HepG2 (cell line): ENCODE measurements around the gene HS2ST1. TPM values are rescaled to one million over a fixed set of nuclear protein-coding genes. Genes with fewer than 3 reads are reported as not detected.

Experiments used
- ATAC-seq: fragments of 200-7000 bp; cut with Tn5 transposase; 3 replicates; pipeline ENCODE4 v1.9.1; 2020; ENCODE audit warnings: mild to moderate bottlenecking, moderate library complexity
- BruUV-seq: library from RNA; stranded (reverse); fragments of 400-500 nt; replicated peaks from 2 replicates; lab custom pipeline; 2021; lab: Mats Ljungman, UMichigan
- CTCF ChIA-PET: fragments of 300-600 bp; formaldehyde crosslinking; extraction: SDS; loops from one replicate; lab custom pipeline; 2021; ENCODE audit warnings: low total read pairs, inconsistent platforms, low intra/inter-chr PET ratio; lab: Yijun Ruan, JAX
- POLR2A ChIA-PET: fragments of 350-600 bp; sonication (Branson Sonifier 250); formaldehyde crosslinking; loops from one replicate; lab custom pipeline; 2020; ENCODE audit warnings: antibody characterized with exemption, inconsistent platforms; lab: Yijun Ruan, JAX
- DNase-seq: peaks from one replicate; pipeline ENCODE4 v3.0.0-alpha.2; 2015; ENCODE audit warnings: low spot score
- FAIRE-seq: peaks from 3 replicates; lab custom pipeline; 2011; peaks lifted over from hg19 to GRCh38; lab: Jason Lieb, UNC
- H2AFZ ChIP-seq: one replicate; pipeline ENCODE4 v1.6.1; 2011; ENCODE audit warnings: low read length, inconsistent platforms
- H3K27ac ChIP-seq: fragments of 300-600 bp; 3 replicates; pipeline ENCODE4 v1.8.0; 2011; ENCODE audit warnings: mixed run types, mild to moderate bottlenecking, mixed read lengths, low read length, inconsistent platforms; ENCODE audit not compliant: insufficient read depth; ENCODE audit errors: extremely low read length
- H3K27me3 ChIP-seq, 2 experiments: fragments of 200-600 bp in 1 of 2; 2 replicates in 1 of 2; 3 replicates in 1 of 2; pipeline versions ENCODE4 v1.6.0 to v1.8.0; 2011; ENCODE audit warnings: low read length in 2 of 2, mild to moderate bottlenecking in 2 of 2, moderate library complexity in 2 of 2, inconsistent platforms in 1 of 2; ENCODE audit not compliant: insufficient read depth in 2 of 2, control insufficient read depth in 1 of 2
- H3K36me3 ChIP-seq, 2 experiments: fragments of 200-600 bp in 1 of 2; replicated peaks in 1 of 2; 2 replicates in 1 of 2; 3 replicates in 1 of 2; pipeline versions ENCODE4 v1.5.1 to v1.8.0; 2011; ENCODE audit warnings: low read length in 2 of 2, inconsistent platforms in 1 of 2; ENCODE audit not compliant: insufficient read depth in 2 of 2, control insufficient read depth in 1 of 2
- H3K4me1 ChIP-seq: 2 replicates; pipeline ENCODE4 v1.5.1; 2012; ENCODE audit warnings: low read length, inconsistent platforms; ENCODE audit not compliant: insufficient read depth
- H3K4me2 ChIP-seq: 2 replicates; pipeline ENCODE4 v1.6.0; 2011; ENCODE audit warnings: low read depth, low read length, inconsistent platforms
- H3K4me3 ChIP-seq, 3 experiments: fragments of 200-600 bp in 1 of 3; sonication (generic), shearing (Covaris generic) in 1 of 3; replicated peaks in 1 of 3; 2 replicates each; pipeline ENCODE4 v1.5.1; 2011 to 2016; ENCODE audit warnings: low read length in 3 of 3, inconsistent platforms in 2 of 3, low read depth in 2 of 3, mild to moderate bottlenecking in 2 of 3, control low read depth in 1 of 3, mixed read lengths in 1 of 3; ENCODE audit not compliant: insufficient read depth in 1 of 3
- H3K79me2 ChIP-seq: one replicate; pipeline ENCODE4 v1.6.1; 2011; ENCODE audit warnings: low read length, inconsistent platforms; ENCODE audit not compliant: insufficient read depth
- H3K9ac ChIP-seq: 2 replicates; pipeline ENCODE4 v1.6.0; 2011; ENCODE audit warnings: mild to moderate bottlenecking, low read depth, low read length, inconsistent platforms; ENCODE audit not compliant: insufficient read depth
- H3K9me3 ChIP-seq: 2 replicates; pipeline ENCODE4 v1.5.1; 2012; ENCODE audit warnings: mild to moderate bottlenecking, low read length
- H4K20me1 ChIP-seq: 2 replicates; pipeline ENCODE4 v1.6.0; 2011; ENCODE audit warnings: inconsistent platforms, mild to moderate bottlenecking, low read length, moderate library complexity; ENCODE audit not compliant: insufficient read depth
- CHD4 ChIP-seq: fragments of 200-600 bp; sonication (generic); IDR thresholded peaks from 2 replicates; pipeline ENCODE4 v1.7.0; 2017; ENCODE audit warnings: mild to moderate bottlenecking, low read length, borderline replicate concordance
- HDAC2 ChIP-seq: sonication (generic); formaldehyde crosslinking; IDR thresholded peaks from 2 replicates; pipeline ENCODE4 v1.4.0; 2020; ENCODE audit warnings: missing genetic modification reagents
- HDAC6 ChIP-seq: fragments of 200-600 bp; sonication (generic); IDR thresholded peaks from 2 replicates; pipeline ENCODE4 v1.7.0; 2017; ENCODE audit warnings: mild to moderate bottlenecking, antibody characterized with exemption, low read length, low read depth
- ISL2 ChIP-seq: sonication (generic); formaldehyde crosslinking; IDR thresholded peaks from 2 replicates; pipeline ENCODE4 v1.5.0; 2020; ENCODE audit warnings: missing genetic modification reagents
- MEF2D ChIP-seq: sonication (generic); formaldehyde crosslinking; IDR thresholded peaks from 2 replicates; pipeline ENCODE4 v1.5.1; 2020; ENCODE audit warnings: mild to moderate bottlenecking, missing genetic modification reagents
- MIER3 ChIP-seq: IDR thresholded peaks from 2 replicates; pipeline ENCODE4 v1.6.1; 2016; ENCODE audit warnings: missing compliant biosample characterization, borderline replicate concordance
- REPIN1 ChIP-seq: sonication (generic); formaldehyde crosslinking; IDR thresholded peaks from 2 replicates; pipeline ENCODE4 v1.8.0; 2022; ENCODE audit warnings: missing genetic modification reagents, low read depth, mild to moderate bottlenecking, borderline replicate concordance
- REXO4 ChIP-seq: sonication (generic); formaldehyde crosslinking; IDR thresholded peaks from 2 replicates; pipeline ENCODE4 v1.8.0; 2022; ENCODE audit warnings: missing genetic modification reagents, mild to moderate bottlenecking, borderline replicate concordance
- SMARCC2 ChIP-seq: fragments of 450-650 bp; IDR thresholded peaks from 2 replicates; pipeline ENCODE4 v1.6.1; 2017; ENCODE audit warnings: antibody characterized with exemption, mild to moderate bottlenecking
- SP4 ChIP-seq: sonication (generic); formaldehyde crosslinking; IDR thresholded peaks from 2 replicates; pipeline ENCODE4 v1.8.1; 2023; ENCODE audit warnings: mild to moderate bottlenecking, missing genetic modification reagents
- TCF12 ChIP-seq, 2 experiments: fragments of 450-650 bp in 1 of 2; sonication (generic) in 1 of 2; formaldehyde crosslinking in 1 of 2; IDR thresholded peaks; 2 replicates each; pipeline versions ENCODE4 v1.6.1 to v1.8.0; 2017 to 2022; ENCODE audit warnings: antibody characterized with exemption in 1 of 2, mild to moderate bottlenecking in 1 of 2, missing genetic modification reagents in 1 of 2, moderate library complexity in 1 of 2
- TEAD3 ChIP-seq: optimal IDR thresholded peaks from 2 replicates; pipeline ENCODE3; 2016; ENCODE audit warnings: borderline replicate concordance
- ZBED4 ChIP-seq: sonication (generic); formaldehyde crosslinking; IDR thresholded peaks from 2 replicates; pipeline ENCODE4 v1.4.0; 2020; ENCODE audit warnings: missing genetic modification reagents, borderline replicate concordance
- WGBS: methylation state at CpG from one replicate; pipeline ENCODE4 v1.1.6; 2017; ENCODE audit warnings: low lambda C conversion rate; 5-methylcytosine and 5-hydroxymethylcytosine counted together
- in situ Hi-C: cut with HindIII; loops from 2 replicates; pipeline ENCODE4 v1.10.0; 2017; ENCODE audit warnings: low pct_unique_long_range_greater_than_20kb; ENCODE audit not compliant: extremely low pct_ligation_motif_present
- intact Hi-C: fragments of 100-400 bp; cut with micrococcal nuclease; formaldehyde crosslinking; loops from one replicate; pipeline ENCODE4 v1.10.0; 2022; ENCODE audit not compliant: unreplicated experiment
- polyA plus RNA-seq, 8 experiments: library from polyadenylated mRNA; depleted of rRNA in 3 of 8; stranded (reverse) in 7 of 8; unstranded in 1 of 8; fragments of >200 nt; fragmentation: Illumina TruSeq in 4 of 8; extraction: Trizol in 4 of 8; gene quantifications; 2 replicates each; pipeline versions ENCODE4 v1.2.1 to v1.2.3, GENCODE V29; 2011 to 2016; ENCODE audit warnings: low read depth in 4 of 8, missing spikeins in 1 of 8, mixed read lengths in 1 of 8; ENCODE audit not compliant: insufficient read depth in 1 of 8
- total RNA-seq, 5 experiments: library from RNA; depleted of rRNA; stranded (reverse); fragments of >200 nt; fragmentation: Illumina TruSeq; extraction: Trizol; gene quantifications; 2 replicates each; pipeline ENCODE4 v1.2.3, GENCODE V29; 2016; ENCODE audit warnings: low read depth in 1 of 5
- TF ChIP-seq, protein P1 (sequence below): sonication (generic); formaldehyde crosslinking; IDR thresholded peaks from 2 replicates; pipeline ENCODE4 v1.4.0; 2020; ENCODE audit warnings: low read depth, mild to moderate bottlenecking, missing genetic modification reagents
- TF ChIP-seq, protein P2 (sequence below): sonication (generic); formaldehyde crosslinking; IDR thresholded peaks from 2 replicates; pipeline ENCODE4 v1.8.1; 2023; ENCODE audit warnings: mild to moderate bottlenecking, missing genetic modification reagents, borderline replicate concordance

HS2ST1 gene
- total and polyA plus RNA-seq, 2 of the 13 experiments (the other 11 are each of a cell fraction or from before 2014, with no cell fraction given) = 22.1 to 58.7 TPM

- WGBS = 94% methylated on average over 5 of the region's 5 CpGs
- H3K27ac ChIP-seq = no peak overlapping the region
- H3K79me2 ChIP-seq = peaks cover 91% of the 10 kb centered on the region
- TF ChIP-seq CHD4 = no peak
- TF ChIP-seq MIER3 (CRISPR knock-in tag) = no peak
- no peak for TF ChIP-seq TCF12 (IDR thresholded peaks at IDR 0.05)
- TF ChIP-seq TCF12 (CRISPR knock-in tag; IDR thresholded peaks at IDR 0.05) = no peak
- TF ChIP-seq, protein P1, sequence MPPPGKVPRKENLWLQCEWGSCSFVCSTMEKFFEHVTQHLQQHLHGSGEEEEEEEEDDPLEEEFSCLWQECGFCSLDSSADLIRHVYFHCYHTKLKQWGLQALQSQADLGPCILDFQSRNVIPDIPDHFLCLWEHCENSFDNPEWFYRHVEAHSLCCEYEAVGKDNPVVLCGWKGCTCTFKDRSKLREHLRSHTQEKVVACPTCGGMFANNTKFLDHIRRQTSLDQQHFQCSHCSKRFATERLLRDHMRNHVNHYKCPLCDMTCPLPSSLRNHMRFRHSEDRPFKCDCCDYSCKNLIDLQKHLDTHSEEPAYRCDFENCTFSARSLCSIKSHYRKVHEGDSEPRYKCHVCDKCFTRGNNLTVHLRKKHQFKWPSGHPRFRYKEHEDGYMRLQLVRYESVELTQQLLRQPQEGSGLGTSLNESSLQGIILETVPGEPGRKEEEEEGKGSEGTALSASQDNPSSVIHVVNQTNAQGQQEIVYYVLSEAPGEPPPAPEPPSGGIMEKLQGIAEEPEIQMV (CRISPR knock-in tag) = no peak
- no peak for TF ChIP-seq REPIN1
- TF ChIP-seq HDAC2 = no peak
- TF ChIP-seq HDAC6 = no peak
- no peak for TF ChIP-seq SMARCC2
- no peak for TF ChIP-seq MEF2D (CRISPR knock-in tag)
- TF ChIP-seq, protein P2, sequence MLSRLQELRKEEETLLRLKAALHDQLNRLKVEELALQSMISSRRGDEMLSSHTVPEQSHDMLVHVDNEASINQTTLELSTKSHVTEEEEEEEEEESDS (CRISPR knock-in tag) = no peak
- no peak for TF ChIP-seq SP4 (CRISPR knock-in tag)
- TF ChIP-seq ZBED4 (CRISPR knock-in tag) = no peak
- no peak for TF ChIP-seq ISL2 (CRISPR knock-in tag)
- TF ChIP-seq REXO4 = no peak
- TF ChIP-seq TEAD3 (CRISPR knock-in tag) = no peak
Observed at GRCh38 chr1:86950712-86951419, 36.4 kb downstream of the HS2ST1 start.

More at GRCh38 chr1:86950712-86951419, 36.4 kb downstream of the HS2ST1 start:
- Histone ChIP-seq H4K20me1 (no peaks in the 10 kb centered on the region), H3K27me3 (no peaks in the 10 kb centered on the region), H3K4me2 (no peak overlapping the region), H3K9ac (no peak overlapping the region), H3K9me3 (no peaks in the 10 kb centered on the region), H2AFZ (no peak overlapping the region), H3K4me3 (no peak overlapping the region), H3K36me3 (no peaks in the 10 kb centered on the region), H3K4me1 (no peaks in the 10 kb centered on the region; the same call in 1 of the 2 replicates)
- no peak for FAIRE-seq
- no peak for ATAC-seq
- in situ Hi-C loops = loop anchor here (10.0 kb wide), 1 partner anchor 116 kb away; no protein-coding TSS in a partner anchor
- ChIA-PET POLR2A (no interaction called here), CTCF (no interaction called here)
- BruUV-seq = no TSS peak
- DNase-seq = no peak
- intact Hi-C loops = no loop called here
